T-helper 9 cell (primary cell): Measurements from ENCODE around the gene C1GALT1.
A peak's percentile ranks its signal among the peaks of the same experiment; 100 is the strongest.
"Not testable (repeated sequence)": the region's sequence is repeated elsewhere in the genome, so short reads cannot be mapped to it uniquely, and the experiment has no call there.

ENCODE experiments used
- DNase-seq: peaks from one replicate; pipeline ENCODE4 v3.0.0-alpha.2; 2020

C1GALT1 gene

DNA sequence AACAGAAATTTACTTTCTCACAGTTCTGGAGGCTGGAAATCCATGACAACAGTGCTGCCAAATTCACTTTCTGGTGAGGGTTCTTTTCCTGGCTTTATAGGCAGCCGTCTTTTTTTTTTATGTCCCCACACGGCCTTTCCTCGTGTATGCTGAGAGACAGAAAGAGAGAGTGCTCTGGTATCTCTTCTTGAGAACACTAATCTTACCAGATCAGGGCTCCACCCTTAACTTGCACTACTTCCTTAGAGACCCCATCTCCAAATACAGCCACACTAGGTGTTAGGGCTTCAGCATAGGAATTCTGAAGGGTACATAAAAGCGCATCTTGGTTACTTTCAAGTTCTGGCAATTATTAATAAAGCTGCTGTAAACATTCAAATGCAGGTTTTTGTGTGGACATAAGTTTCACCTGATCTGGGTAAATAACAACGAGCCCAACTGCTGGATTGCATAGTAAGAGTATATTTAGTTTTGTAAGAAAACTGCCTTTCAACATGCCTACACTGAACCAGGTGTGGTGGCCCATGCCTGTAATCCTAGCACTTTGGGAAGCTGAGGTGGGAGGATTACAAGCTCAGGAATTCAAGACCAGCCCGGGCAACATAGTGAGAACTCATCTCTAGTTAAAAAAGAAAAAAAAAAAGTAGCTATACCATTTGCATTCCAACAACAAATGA, 8.2 kb upstream of the C1GALT1 start:
- DNase-seq = no peak

- no peak for DNase-seq
These were observed 7.2 kb upstream of the C1GALT1 start for GRCh38 chr7:7175075-7175695.

DNA sequence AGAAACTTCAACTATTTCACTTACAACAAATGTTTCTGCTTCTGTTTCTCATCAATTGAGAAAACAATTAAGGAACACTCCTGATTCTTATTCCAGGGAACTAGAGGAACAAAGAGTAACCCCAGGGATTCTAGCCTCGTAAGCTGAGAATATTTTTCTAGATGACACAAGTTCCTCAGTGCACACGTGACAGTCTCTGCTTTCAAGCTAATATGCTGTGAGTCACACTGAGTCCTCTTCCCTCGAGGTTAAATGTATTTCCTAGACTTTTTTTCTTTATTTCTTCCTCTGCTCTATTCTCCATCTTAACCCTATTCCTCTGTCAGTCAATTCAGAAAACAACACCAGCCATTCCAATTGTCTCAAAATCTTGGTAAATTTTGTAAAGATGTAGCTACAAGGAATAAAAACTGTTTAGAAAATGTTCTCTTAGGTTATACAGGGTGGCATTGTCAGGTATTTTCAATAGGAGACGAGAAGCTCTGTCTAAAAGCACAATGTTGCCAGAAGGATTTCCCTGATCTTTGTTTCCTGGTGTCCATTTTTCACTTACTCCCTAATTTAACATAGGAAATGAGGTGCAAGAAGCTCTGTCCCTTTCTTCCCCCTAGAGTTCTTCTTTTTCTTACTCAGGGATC, 5.8 kb upstream of the C1GALT1 start:
- DNase-seq = no peak

- DNase-seq = no peak
These were observed 5.3 kb upstream of the C1GALT1 start for GRCh38 chr7:7177044-7177517.

DNA sequence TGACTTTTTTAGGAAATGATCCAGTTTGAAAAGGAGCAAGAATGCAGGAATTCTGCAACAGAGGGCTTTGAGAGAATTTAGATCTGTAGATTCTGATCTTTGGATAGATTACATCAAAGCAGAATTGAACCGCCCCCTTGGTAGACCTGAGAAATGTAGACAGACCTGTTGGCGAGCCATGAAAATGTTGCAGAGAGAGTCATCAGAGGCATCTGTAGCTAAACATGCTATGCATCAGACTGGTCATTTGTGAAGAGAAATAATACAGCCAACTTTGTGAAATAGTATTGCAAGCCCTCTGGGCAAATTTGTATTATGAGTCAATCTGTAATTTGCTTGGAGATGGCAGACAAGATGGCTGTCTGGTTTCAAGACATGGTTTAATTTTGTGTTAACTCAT, 4.3 kb upstream of the C1GALT1 start:
- DNase-seq = no peak

- no peak for DNase-seq
These were observed 3.4 kb upstream of the C1GALT1 start for GRCh38 chr7:7178906-7179305.

DNA sequence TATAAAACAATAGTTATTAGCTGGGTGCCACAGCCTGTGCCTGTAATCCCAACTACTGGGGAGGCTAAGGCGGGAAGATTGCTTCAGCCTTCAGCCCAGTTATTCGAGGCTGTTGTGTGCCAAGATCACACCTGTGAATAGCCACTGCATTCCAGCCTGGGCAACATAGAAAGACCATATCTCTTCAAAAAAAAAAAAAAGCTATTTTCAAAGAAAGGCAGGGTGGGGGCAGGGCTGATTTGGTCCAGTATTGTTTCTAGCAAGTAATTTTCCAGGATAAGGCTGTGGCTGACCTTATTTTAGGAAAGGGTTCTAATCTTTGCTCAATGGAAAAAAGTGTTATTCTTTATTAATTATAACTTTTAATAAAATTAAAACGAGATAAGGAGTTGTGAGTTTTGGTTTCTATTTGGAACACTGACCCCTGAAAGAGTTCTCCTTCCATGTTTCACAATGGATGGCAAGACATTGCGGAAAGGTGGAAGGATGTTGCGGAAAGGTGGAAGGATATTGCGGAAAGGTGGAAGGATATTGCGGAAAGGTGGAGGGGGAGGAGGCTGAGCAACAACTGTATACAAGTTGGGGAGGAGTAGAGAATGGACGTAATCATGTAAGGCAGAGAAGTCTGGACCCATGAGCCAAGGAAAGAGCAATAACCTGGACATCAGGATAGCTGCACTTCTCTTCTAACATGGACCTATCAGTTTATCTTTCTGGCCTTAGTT, 1.5 kb upstream of the C1GALT1 start:
- DNase-seq = no peak

DNA sequence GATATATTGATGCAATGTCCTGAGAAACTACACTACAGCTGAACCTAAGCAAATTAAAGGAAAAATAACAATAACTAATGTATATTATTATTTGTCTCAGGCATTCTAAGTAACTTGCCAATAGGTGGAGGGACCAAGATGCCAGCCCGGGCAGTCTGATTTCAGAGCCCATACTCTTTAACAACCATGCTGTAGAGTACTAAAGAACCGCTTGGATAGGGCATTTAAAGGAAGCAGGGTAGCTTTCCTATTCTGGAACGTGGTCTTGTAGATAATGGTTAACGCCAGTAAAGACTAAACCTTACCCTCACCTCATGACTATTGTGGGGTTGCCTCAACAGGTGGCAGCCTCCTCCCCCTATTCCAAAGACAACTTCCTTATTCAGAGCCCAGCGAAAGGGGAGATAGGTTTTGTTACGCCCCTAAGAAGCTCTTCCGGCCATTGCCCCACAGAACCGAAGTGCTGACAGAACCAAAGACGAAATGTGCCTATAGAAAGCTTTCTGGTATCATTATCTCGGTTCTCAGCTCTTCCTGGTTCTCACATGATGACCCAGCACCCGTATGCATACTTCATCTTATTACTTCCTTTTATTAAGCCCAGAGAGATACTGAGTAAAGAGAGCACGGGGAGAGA, 707 bp upstream of the C1GALT1 start:
- peak; percentile 25 for DNase-seq

- DNase-seq = peak; percentile 18
These were observed 905 bp downstream of the C1GALT1 start for GRCh38 chr7:7183061-7183837.

DNA sequence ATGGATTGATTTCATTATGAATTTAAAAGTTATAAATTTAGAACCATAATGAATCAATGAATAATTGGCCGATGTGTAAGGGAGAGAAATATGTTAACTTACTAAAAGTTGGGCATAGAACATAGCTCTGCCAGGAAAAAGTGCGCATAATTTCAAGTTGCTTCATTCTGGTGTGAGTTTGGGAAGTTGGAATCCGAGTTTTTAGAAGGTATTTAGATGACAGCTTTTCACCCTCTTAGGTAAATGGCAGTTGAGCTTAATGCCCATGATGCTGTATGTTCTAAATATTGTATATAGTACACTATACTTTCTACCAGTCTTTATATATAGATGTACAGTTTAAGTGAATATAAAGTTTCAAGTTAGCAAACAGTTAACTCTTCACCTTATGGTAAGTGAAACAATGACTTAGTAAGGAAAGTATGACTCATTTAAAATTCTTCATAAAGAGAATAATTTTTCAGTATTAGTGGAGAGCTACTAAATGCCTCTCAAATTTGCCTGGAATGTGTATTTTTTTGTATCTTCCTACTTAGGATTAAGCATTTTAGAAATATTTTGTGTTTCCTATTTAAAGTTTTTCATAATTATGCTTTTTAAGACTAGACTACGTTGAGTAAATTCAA, 1.6 kb downstream of the C1GALT1 start:
- DNase-seq = no peak

- no peak for DNase-seq
These were observed 3.1 kb downstream of the C1GALT1 start for GRCh38 chr7:7185371-7185989.

- no peak for DNase-seq
These were observed 5.7 kb downstream of the C1GALT1 start for GRCh38 chr7:7188091-7188490.

GRCh38 chr7:7188742-7189141, 6.4 kb downstream of the C1GALT1 start:
- DNase-seq = no peak

DNA sequence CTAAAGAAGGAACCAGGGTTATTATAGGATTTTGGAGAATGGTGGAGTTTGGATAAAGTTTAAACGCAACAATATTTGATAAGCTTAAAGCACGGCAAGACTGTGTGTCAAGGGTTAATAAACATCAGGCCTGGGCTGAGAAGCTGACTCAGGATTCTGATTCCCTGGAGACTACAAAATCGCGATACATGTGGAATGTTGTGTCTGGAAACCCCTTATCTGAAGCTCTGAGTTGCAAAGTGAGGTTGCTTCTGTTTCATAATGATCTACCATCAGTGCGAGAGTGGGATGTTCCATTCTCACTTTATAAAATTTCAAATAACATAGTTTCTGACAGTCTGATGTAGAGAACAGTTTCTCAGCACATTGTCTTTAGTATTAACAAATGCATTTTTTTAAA, 7.8 kb downstream of the C1GALT1 start:
- no peak for DNase-seq

GRCh38 chr7:7191137-7191536, 8.8 kb downstream of the C1GALT1 start:
- no peak for DNase-seq

GRCh38 chr7:7192798-7193788, 10.7 kb downstream of the C1GALT1 start:
- not testable (repeated sequence) for DNase-seq

GRCh38 chr7:7199592-7199991, 17.2 kb downstream of the C1GALT1 start:
- DNase-seq = not testable (repeated sequence)

DNA sequence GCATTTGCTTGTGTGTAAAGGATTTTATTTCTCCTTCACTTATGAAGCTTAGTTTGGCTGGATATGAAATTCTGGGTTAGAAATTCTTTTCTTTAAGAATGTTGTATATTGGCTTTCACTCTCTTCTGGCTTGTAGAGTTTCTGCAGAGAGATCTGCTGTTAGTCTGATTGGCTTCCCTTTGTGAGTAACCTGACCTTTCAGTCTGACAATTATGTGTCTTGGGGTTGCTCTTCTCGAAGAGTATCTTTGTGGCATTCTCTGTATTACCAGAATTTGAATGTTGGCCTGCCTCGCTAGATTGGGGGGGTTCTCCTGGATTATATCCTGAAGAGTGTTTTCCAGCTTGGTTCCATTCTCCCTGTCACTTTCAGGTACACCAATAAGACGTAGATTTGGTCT, 17.9 kb downstream of the C1GALT1 start:
- DNase-seq = not testable (repeated sequence)

DNA sequence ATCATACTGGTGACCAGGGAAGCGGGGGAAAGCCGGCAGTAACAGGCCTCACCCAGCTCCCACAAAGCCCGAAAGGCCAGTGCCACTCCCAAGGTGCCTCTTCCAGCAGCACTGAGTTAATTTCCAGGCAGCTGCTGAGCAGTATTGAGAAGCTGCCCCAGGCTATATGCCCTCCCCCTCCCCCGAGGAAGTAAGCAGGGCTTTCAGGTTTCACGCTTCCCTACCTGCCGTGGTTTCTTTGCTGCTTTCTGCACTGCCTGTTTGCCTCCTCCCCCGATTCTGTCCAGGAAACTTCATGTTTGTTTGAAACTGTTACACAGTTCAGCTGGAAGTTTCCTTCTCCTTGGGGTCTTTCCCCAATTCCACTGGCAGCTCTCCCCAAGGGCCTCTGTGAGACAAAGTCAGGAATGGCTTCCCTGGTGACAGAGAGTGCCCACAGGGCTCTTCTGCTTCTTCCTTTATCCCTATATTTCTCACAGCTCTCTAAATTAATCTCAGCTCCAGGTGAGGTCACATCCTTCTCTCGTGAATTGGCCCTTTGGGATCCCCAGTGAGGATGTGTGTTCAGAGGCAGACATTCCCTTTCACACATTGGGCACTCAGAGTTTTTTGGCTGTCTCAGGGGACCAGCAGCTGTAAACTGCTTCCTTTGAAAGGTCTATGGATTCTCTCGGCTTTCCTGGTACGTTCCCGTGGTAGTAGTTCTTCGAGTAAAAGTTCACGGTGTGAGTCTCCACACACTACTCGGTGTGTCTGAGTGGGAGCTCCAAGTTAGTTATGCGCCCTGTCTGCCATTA, 19.4 kb downstream of the C1GALT1 start:
- peak; percentile 21 for DNase-seq
